AG04450 (cell line): Measurements from ENCODE around the gene GRIN2C. TPM values are rescaled to one million over a fixed set of nuclear protein-coding genes. Genes with fewer than 3 reads are reported as not detected.

Experiments
- CTCF ChIA-PET: fragments of 300-600, 350-600 bp; formaldehyde crosslinking; extraction: SDS; loops from one replicate; lab custom pipeline; 2022; ENCODE audit warnings: antibody characterized with exemption, inconsistent platforms; lab: Charles Lee
- POLR2A ChIA-PET: fragments of 350-600 bp; formaldehyde crosslinking; extraction: SDS; loops from one replicate; lab custom pipeline; 2021; ENCODE audit warnings: antibody characterized with exemption, inconsistent platforms; lab: Yijun Ruan, JAX
- DNase-seq: peaks from one replicate; pipeline ENCODE4 v3.0.0-alpha.2; 2011; ENCODE audit warnings: low read depth, low spot score
- H3K27ac ChIP-seq: one replicate; pipeline ENCODE4 v1.5.1; 2012; ENCODE audit warnings: low read depth, low read length, control low read depth
- H3K27me3 ChIP-seq: one replicate; pipeline ENCODE4 v1.6.0; 2012; ENCODE audit warnings: low read length; ENCODE audit not compliant: control insufficient read depth, insufficient read depth
- H3K4me3 ChIP-seq: 2 replicates; pipeline ENCODE4 v1.5.1; 2011; ENCODE audit warnings: mild to moderate bottlenecking, low read depth, low read length, control low read depth
- H3K9me3 ChIP-seq: 2 replicates; pipeline ENCODE4 v1.5.1; 2012; ENCODE audit warnings: low read length; ENCODE audit not compliant: control insufficient read depth, insufficient read depth
- polyA plus RNA-seq: library from polyadenylated mRNA; depleted of rRNA; stranded (reverse); fragments of >200 nt; gene quantifications from 2 replicates; pipeline ENCODE4 v1.2.3, GENCODE V29; 2011
- TF ChIP-seq, protein P1 (sequence below): IDR thresholded peaks from 2 replicates; pipeline ENCODE4 v1.5.1; 2011; ENCODE audit warnings: low read depth, low read length, control low read depth, inconsistent platforms

Gene GRIN2C
- polyA plus RNA-seq, 1 experiment = not detected

DNA sequence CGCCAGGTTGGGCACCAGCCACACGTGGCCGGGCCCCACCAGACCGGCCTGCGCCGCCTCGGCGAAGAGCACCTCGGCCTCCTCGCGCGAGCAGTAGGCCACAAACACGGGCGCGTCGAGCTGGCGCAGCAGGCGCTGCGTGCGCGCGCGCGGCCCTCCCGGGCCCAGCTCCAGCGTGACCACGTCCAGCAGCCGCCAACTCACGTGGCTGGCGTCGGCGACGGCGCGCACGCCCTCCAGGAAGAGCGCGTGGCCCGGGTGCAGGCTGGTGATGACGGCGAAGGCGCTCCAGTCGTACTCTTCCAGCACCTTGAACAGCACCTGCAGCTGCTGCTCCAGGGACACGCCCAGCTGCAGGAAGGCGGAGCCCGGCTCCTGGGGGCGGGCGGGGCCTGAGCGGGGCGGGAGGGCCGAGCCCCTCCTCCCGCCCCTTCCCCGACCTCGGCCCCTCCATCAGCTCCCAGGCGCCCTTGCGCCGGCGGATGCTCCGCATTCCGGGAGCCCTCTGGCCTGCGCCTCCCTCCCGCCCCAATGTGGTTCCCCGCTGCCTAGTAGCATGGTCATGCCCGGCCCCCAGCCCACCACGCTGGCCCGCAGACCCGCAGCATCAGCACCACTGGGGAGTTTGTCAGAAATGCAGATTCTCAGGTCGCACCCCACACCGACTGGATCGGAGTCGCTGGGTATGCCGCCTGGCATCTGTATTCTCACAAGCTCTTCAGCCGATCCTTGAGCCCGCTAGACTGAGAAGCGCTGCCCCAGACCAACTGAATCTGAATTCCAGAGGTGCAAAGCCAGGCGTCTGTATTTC lies 7.2 kb downstream of the GRIN2C start:
- Histone ChIP-seq H3K4me3 (no peak overlapping the region), H3K27ac (no peak overlapping the region), H3K9me3 (peaks cover 5% of the 10 kb centered on the region; the same call in 1 of the 2 replicates), H3K27me3 (peaks cover 63% of the 10 kb centered on the region)
- ChIA-PET POLR2A (interaction anchor here (1.0 to 1.5 kb wide), 3 partner anchors 10 to 21 kb away, joined by 3 read pairs; no protein-coding TSS in a partner anchor), CTCF (interaction anchor here (0.8 to 2.4 kb wide), 5 partner anchors 9 to 107 kb away, joined by 3 to 11 read pairs (median 4); no protein-coding TSS in a partner anchor)
- TF ChIP-seq, protein P1, sequence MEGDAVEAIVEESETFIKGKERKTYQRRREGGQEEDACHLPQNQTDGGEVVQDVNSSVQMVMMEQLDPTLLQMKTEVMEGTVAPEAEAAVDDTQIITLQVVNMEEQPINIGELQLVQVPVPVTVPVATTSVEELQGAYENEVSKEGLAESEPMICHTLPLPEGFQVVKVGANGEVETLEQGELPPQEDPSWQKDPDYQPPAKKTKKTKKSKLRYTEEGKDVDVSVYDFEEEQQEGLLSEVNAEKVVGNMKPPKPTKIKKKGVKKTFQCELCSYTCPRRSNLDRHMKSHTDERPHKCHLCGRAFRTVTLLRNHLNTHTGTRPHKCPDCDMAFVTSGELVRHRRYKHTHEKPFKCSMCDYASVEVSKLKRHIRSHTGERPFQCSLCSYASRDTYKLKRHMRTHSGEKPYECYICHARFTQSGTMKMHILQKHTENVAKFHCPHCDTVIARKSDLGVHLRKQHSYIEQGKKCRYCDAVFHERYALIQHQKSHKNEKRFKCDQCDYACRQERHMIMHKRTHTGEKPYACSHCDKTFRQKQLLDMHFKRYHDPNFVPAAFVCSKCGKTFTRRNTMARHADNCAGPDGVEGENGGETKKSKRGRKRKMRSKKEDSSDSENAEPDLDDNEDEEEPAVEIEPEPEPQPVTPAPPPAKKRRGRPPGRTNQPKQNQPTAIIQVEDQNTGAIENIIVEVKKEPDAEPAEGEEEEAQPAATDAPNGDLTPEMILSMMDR = no peak
- DNase-seq = no peak

DNA sequence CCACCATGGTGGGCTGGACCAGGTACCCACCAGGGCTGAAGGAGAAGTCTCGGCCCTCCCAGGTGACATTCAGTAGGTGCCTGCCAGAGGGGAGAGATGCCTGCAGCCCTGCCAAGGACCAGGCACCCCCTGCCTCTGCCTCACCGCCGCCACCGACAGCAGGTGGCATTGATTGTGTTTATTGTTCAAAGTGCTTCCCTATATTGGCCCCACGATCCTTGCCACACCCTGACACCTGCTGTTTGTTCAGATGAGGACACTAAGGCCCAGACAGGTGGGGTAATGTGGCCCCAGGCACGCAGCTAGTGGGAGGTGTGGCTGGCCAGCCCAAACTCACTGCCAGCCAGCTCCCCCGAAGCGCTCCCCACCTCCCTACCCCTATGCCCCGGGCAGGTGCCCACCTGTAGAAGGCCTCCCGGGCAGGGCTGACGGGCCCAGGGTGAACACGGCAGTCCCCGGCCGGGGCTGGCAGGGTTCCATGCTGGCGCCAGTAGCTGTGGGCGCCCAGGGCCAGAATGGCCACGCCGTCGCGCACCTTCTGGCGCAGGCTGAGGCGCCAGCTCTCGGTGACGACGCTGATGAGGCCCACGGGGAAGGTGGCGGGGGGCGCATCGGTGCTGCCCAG lies 8.0 kb downstream of the GRIN2C start:
- no peak for DNase-seq
- CTCF ChIA-PET = interaction anchor here (0.8 to 2.4 kb wide), 5 partner anchors 8 to 107 kb away, joined by 3 to 11 read pairs (median 4); no protein-coding TSS in a partner anchor
- Histone ChIP-seq H3K4me3 (no peak overlapping the region), H3K27me3 (peaks cover 56% of the 10 kb centered on the region), H3K9me3 (peaks cover 5% of the 10 kb centered on the region; the same call in 1 of the 2 replicates), H3K27ac (no peak overlapping the region)
- TF ChIP-seq, protein P1 = no peak
- POLR2A ChIA-PET = interaction anchor here (1.2 to 1.5 kb wide), 2 partner anchors 9 to 22 kb away, joined by 3 read pairs; no protein-coding TSS in a partner anchor

DNA sequence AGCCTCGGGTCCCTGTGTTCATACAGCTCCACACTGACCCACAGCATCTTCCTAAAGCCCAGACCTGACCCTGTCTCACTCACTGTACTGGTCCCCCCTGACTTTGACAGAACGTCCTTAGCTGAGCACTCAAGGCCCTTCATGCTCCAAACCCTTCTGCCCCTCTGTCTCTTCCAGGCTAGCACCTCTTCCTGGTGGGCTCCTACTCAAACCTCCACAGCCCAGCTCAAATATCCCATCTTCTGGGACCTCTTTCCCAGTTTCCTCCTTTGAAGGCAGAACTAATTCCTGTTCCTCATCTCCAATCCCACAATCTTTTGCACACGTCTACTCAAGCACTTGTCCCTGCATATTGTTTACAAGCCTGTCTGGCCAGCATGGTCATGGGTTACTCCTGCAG lies 8.8 kb downstream of the GRIN2C start:
- H3K27me3 ChIP-seq = peaks cover 54% of the 10 kb centered on the region
- POLR2A ChIA-PET = no interaction called here
- CTCF ChIA-PET = interaction anchor here (0.5 to 0.6 kb wide), 2 partner anchors 31 to 61 kb away, joined by 3 to 4 read pairs; no protein-coding TSS in a partner anchor

DNA sequence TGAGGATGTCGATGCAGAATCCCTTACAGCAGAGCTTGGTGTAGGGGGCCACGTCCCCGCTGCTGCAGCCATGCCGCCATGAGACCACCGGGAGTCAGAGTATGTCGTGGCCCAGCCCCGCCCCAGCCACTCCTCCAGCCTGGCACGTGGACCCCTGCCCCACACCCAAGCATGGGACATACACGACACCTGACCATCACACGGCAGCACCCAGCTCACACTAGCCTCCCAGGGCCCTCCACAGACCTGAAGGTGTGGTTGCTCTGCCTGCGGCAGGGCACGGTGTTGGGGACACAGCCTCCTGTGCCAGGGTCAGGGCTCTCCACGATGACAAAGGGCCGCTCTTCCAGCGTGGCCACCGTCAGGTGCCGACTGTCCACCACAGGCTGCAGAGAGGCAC lies 9.4 kb downstream of the GRIN2C start:
- POLR2A ChIA-PET = no interaction called here
- CTCF ChIA-PET = interaction anchor here (0.5 to 0.6 kb wide), 2 partner anchors 31 to 60 kb away, joined by 3 to 4 read pairs; no protein-coding TSS in a partner anchor

More for the DNA sequence above, 8.8 kb downstream of the GRIN2C start:
- TF ChIP-seq, protein P1 = no peak
- H3K4me3 ChIP-seq = no peak overlapping the region
- H3K27ac ChIP-seq = no peak overlapping the region
- peaks cover 5% of the 10 kb centered on the region; the same call in 1 of the 2 replicates for H3K9me3 ChIP-seq
- DNase-seq = no peak

More for the DNA sequence above, 9.4 kb downstream of the GRIN2C start:
- Histone ChIP-seq H3K9me3 (peaks cover 5% of the 10 kb centered on the region; the same call in 1 of the 2 replicates), H3K27me3 (peaks cover 48% of the 10 kb centered on the region), H3K4me3 (no peak overlapping the region), H3K27ac (no peak overlapping the region)
- DNase-seq = no peak
- TF ChIP-seq, protein P1 = no peak
